D341Med (cell line): Measurements from ENCODE around the gene YPEL5.
"Not testable (repeated sequence)": the region's sequence is repeated elsewhere in the genome, so short reads cannot be mapped to it uniquely, and the experiment has no call there.

Experiments used
- DNase-seq: peaks from one replicate; pipeline ENCODE4 v3.0.0; 2012; ENCODE audit warnings: low spot score

The YPEL5 gene

GRCh38 chr2:30139131-30139870 lies 7.5 kb upstream of the YPEL5 start:
- DNase-seq = no peak

DNA sequence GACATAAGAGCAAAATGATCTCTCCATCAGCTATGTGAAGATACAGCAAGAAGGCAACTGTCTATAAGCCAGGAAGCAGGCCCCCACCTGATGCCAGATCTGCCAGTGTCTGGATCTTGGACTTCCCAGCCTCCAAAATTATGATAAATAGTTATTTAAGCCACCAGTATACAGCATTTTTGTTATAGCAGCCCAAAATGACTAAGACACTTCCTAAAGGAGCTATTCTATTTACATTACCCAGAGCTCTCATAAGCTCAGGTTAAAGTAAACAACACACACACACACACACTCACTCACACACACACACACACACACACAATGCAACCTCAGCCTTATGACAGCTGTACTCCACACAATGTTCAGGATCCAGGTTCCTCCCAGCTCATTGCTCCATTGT lies 5.7 kb upstream of the YPEL5 start:
- no peak for DNase-seq

- no peak for DNase-seq
Observed at GRCh38 chr2:30144260-30144659, 2.5 kb upstream of the YPEL5 start.

- not testable (repeated sequence) for DNase-seq
Observed at GRCh38 chr2:30144951-30145350, 1.9 kb upstream of the YPEL5 start.

GRCh38 chr2:30145826-30146336 lies 926 bp upstream of the YPEL5 start:
- DNase-seq = no peak

- peak; percentile 58 for DNase-seq
Observed at GRCh38 chr2:30147196-30147714, 448 bp downstream of the YPEL5 start.

DNA sequence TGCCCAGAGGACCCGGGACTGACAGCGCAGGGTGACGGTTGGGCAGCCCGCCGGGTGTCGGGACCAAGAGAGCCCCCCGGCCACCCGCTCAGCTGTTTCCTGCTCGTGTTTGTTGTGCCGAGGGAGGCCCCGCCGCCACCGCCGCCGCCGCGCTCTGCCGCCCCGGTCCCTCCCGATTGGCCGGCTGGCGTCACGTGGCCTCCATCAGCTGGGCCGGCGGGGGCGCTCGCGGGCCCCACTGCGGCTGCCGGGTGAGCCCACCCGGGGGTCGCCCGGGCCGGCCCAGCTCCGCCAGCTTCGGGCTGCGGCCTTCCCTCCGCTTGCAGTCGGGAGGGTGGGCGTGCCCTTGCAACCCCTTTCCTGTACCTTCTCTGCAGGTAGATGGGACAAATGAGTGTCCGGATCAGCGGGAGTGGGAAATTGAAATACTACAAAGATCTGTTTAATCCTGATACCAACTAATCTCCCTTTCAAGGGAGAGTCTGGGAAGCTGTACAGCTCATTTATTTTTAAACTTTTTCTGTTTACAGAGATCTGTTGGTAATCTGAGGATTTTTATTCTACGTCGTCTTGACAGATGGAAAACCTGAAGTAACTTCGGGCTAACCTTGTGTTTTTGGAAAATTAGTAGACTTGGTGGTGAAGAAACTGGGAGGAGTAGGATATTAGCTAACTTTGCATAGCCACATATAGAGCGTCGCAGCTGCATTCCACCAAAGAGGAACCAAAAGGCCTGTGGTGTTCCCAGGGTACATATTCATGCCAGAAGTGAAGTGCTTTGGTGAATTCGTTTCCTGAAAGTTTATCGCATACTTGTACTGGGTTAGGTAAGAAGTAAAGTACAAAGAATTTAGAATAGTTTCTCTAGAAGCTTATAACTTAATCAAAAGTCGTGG lies 1.2 kb downstream of the YPEL5 start:
- DNase-seq = peak; percentile 94

GRCh38 chr2:30148850-30149249 lies 2.0 kb downstream of the YPEL5 start:
- no peak for DNase-seq

DNA sequence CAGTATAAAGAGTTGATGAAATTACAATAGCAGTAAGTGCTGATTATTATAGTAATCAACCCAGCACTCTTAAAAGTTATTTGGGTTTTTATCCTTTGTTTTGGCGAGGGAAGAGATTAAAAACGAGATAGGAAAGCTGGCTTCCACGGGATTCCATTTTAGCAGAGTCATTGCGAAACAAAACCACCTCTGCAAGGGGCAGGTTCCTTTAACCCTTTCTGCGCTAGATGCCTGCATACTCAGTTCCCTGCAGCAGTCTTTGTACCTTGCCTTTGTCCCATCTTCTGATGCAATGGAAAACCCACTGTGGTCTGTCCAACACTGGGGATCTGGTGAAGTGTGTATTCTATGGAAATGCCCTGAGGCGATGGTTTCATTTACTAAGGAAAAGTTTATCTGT lies 2.7 kb downstream of the YPEL5 start:
- no peak for DNase-seq

GRCh38 chr2:30149976-30150375 lies 3.2 kb downstream of the YPEL5 start:
- no peak for DNase-seq

GRCh38 chr2:30150786-30151185 lies 4.0 kb downstream of the YPEL5 start:
- DNase-seq = no peak

GRCh38 chr2:30152385-30152784 lies 5.6 kb downstream of the YPEL5 start:
- no peak for DNase-seq

DNA sequence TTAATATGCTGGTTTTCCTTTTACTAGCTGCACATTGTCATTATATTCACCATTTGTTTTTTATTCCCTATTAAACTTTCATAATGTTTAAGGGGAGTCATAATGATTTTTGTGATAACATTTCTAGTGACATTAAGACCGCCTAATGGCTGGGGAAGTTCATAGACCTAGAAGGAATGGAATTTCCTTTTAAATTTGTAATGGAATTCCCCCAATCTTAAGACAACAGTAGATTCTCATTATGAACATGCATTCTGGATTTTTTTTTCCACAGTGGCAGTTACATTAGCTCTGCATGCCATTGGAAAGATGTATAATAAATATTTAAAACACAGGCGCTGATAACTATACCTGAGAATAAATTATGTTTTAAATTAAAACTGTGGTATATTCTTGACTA lies 8.4 kb downstream of the YPEL5 start:
- no peak for DNase-seq

- DNase-seq = no peak
Observed at GRCh38 chr2:30155889-30156658, 9.3 kb downstream of the YPEL5 start.

GRCh38 chr2:30157616-30158015 lies 10.8 kb downstream of the YPEL5 start:
- no peak for DNase-seq

DNA sequence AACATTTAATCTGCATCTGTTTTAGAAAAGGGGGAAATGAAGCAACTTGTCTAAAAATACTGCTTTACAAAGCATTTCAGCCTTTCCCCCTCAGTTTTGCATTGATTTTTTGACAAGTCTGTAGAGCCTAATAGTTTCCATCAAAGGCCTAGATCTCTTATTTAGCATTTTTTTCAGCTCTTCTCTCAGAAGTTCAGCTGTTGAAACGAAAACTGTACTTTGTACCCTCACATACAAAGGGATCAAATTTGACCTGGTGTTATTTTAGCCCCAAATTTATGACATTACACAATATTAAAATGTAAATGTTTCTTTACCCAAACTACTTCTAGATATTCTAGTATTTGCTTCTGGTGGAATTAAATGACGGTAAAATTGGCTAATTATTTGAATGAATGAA lies 13.0 kb downstream of the YPEL5 start:
- DNase-seq = no peak

DNA sequence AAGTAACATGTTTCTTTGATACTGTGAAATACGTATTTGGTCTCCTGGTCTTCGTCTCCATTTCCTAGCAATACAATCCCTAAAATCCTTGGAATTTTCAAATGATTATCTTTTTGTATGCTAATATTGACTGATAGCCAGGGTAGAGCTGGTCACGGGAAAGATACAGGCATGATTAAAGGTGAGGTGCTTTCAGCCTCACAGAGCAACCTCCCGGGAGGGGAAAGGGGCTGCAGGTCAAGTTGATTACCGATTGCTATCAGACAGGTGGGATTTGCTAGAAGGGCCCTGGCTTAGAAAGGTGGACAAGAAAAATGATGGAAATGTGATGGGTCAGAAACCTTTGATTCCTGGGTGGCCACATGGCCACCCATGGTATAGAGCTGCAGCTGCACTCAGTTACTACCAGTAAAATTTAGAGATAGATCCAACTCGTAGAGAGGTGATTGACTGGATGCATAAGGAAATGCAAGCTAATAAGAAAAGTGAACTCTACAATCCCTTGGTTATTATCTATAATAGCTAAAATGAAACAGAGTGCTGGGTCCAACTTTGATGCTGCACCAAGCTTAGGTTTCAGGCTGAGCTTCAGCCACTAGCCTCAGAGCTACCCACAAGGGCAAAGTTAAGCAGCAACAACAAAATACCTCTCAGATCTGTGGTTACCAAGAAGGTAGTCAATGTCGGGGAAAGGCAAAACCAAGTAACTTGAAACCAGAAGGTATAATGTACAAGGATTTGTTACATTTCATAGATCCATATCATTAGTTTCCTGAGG lies 15.3 kb downstream of the YPEL5 start:
- DNase-seq = no peak

- no peak for DNase-seq
Observed at GRCh38 chr2:30162806-30163205, 16.0 kb downstream of the YPEL5 start.

- DNase-seq = no peak
Observed at GRCh38 chr2:30164131-30164925, 17.5 kb downstream of the YPEL5 start.

DNA sequence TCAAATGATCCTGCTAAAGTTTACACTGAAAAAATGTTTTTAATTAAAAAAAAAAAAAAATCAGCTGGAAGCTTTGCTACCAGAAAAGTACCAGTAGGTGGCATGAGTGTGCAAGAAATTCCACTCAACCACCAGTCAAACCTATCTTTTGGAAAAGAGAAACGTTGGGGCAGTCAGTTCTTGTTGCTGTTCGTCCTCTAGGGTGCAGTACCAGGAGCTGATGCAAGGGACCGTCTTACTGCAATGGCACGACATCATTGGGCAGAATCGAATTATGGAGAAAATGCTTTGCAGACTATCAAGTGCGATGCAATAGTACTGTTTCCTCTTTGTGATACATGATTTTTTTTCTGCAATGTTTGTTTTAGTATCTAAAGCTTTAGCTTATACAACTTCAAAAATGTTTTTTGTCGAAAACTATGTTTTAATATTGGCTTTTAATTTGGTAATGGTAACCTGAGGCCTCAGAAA lies 18.3 kb downstream of the YPEL5 start:
- DNase-seq = peak; percentile 84
